B cell (primary cell): ENCODE results near the gene CACNG7. TPM values are rescaled to one million over a fixed set of nuclear protein-coding genes. Genes with fewer than 3 reads are reported as not detected.

ENCODE experiments used
- ATAC-seq: fragments of 200-7000 bp; cut with Tn5 transposase; one replicate; pipeline ENCODE4 v1.10.0; 2021; ENCODE audit warnings: low read depth, mild to moderate bottlenecking, moderate number of reproducible peaks, moderate library complexity
- CTCF ChIA-PET: fragments of 350-600 bp; sonication (Branson Sonifier 250); formaldehyde crosslinking; loops from one replicate; lab custom pipeline; 2021; ENCODE audit warnings: antibody characterized with exemption, inconsistent platforms; lab: Charles Lee
- POLR2A ChIA-PET: fragments of 350-600 bp; sonication (Branson Sonifier 250); formaldehyde crosslinking; loops from one replicate; lab custom pipeline; 2021; ENCODE audit warnings: antibody characterized with exemption; lab: Charles Lee
- DNase-seq: peaks from one replicate; pipeline ENCODE4 v3.0.0; 2013
- H2AFZ ChIP-seq: 2 replicates; pipeline ENCODE4 v1.6.1; 2012; ENCODE audit warnings: mild to moderate bottlenecking, low read depth, low read length; ENCODE audit not compliant: insufficient read depth, poor library complexity, severe bottlenecking
- H3K27ac ChIP-seq, 2 donors: 1 replicate in 1 of 2; 2 replicates in 1 of 2; pipeline ENCODE4 v1.5.1; 2012 to 2013; ENCODE audit warnings: low read length in 2 of 2, mild to moderate bottlenecking in 2 of 2, moderate library complexity in 1 of 2
- H3K27me3 ChIP-seq, 4 experiments: fragments of 200-600 bp in 1 of 4; sonication (generic) in 1 of 4; replicated peaks in 1 of 4; 1 replicate in 2 of 4; 2 replicates in 2 of 4; pipeline versions ENCODE4 v1.6.1 to v1.7.0; 2013 to 2016; ENCODE audit warnings: low read length in 3 of 4, mild to moderate bottlenecking in 2 of 4, mixed read lengths in 1 of 4, moderate library complexity in 1 of 4; ENCODE audit not compliant: insufficient read depth in 4 of 4, control insufficient read depth in 3 of 4; ENCODE audit errors: control extremely low read depth in 1 of 4
- H3K36me3 ChIP-seq, 2 experiments: replicated peaks in 1 of 2; 1 replicate in 1 of 2; 2 replicates in 1 of 2; pipeline versions ENCODE4 v1.6.1 to v1.7.1; 2013; ENCODE audit warnings: low read length in 1 of 2; ENCODE audit not compliant: insufficient read depth in 2 of 2, control insufficient read depth in 1 of 2; ENCODE audit errors: control extremely low read depth in 1 of 2, extremely low read depth in 1 of 2
- H3K4me1 ChIP-seq, 2 donors: fragments of 200-600 bp in 1 of 2; sonication (generic) in 1 of 2; 1 replicate in 1 of 2; 2 replicates in 1 of 2; pipeline versions ENCODE4 v1.5.1 to v1.6.1; 2013 to 2017; ENCODE audit warnings: low read length in 2 of 2; ENCODE audit not compliant: control insufficient read depth in 2 of 2, insufficient read depth in 2 of 2
- H3K4me2 ChIP-seq: replicated peaks from 2 replicates; pipeline ENCODE3; 2012; ENCODE audit warnings: mild to moderate bottlenecking, low read depth, low read length; ENCODE audit not compliant: poor library complexity, severe bottlenecking
- H3K4me3 ChIP-seq, 5 experiments: fragments of 200-600 bp in 1 of 5; sonication (generic) in 1 of 5; 1 replicate in 3 of 5; 2 replicates in 2 of 5; pipeline versions ENCODE4 v1.5.1 to v1.7.0; 2011 to 2016; ENCODE audit warnings: low read length in 4 of 5, mild to moderate bottlenecking in 4 of 5, low read depth in 2 of 5, control low read depth in 1 of 5, moderate library complexity in 1 of 5; ENCODE audit not compliant: insufficient read depth in 1 of 5; ENCODE audit errors: control extremely low read depth in 1 of 5, extremely low read depth in 1 of 5
- H3K79me2 ChIP-seq: fragments of 200-600 bp; sonication (generic); one replicate; pipeline ENCODE4 v1.6.0; 2016; ENCODE audit warnings: low read length; ENCODE audit not compliant: control insufficient read depth, insufficient read depth
- H3K9ac ChIP-seq: fragments of 200-600 bp; sonication (generic); 2 replicates; pipeline ENCODE4 v1.6.1; 2017; ENCODE audit warnings: mild to moderate bottlenecking, low read length, moderate library complexity
- H3K9me3 ChIP-seq, 3 donors: one replicate each; pipeline versions ENCODE4 v1.6.1 to v1.7.1; 2013; ENCODE audit warnings: low read length in 2 of 3; ENCODE audit not compliant: control insufficient read depth in 2 of 3, insufficient read depth in 1 of 3; ENCODE audit errors: control extremely low read depth in 1 of 3
- H4K20me1 ChIP-seq: 2 replicates; pipeline ENCODE4 v1.6.0; 2012; ENCODE audit warnings: mild to moderate bottlenecking, low read length; ENCODE audit not compliant: insufficient read depth, control insufficient read depth, poor library complexity, severe bottlenecking
- H3K27ac Mint-ChIP-seq: one replicate; pipeline ENCODE4 v1.8.0; 2021; ENCODE audit warnings: mixed read lengths
- H3K27me3 Mint-ChIP-seq: one replicate; pipeline ENCODE4 v1.8.0; 2021; ENCODE audit warnings: mixed read lengths
- H3K4me1 Mint-ChIP-seq: one replicate; pipeline ENCODE4 v1.8.0; 2021; ENCODE audit warnings: mixed read lengths
- H3K4me3 Mint-ChIP-seq: one replicate; pipeline ENCODE4 v1.8.0; 2021; ENCODE audit warnings: mixed read lengths
- H3K9me3 Mint-ChIP-seq: one replicate; pipeline ENCODE4 v1.8.0; 2022; ENCODE audit warnings: mixed read lengths; ENCODE audit not compliant: insufficient read depth
- EZH2 ChIP-seq: IDR thresholded peaks from 2 replicates; pipeline ENCODE4 v1.6.1; 2012; ENCODE audit warnings: borderline replicate concordance, low read depth, mild to moderate bottlenecking, moderate library complexity, low read length; ENCODE audit not compliant: insufficient read depth, poor library complexity, severe bottlenecking
- WGBS: methylation state at CpG from one replicate; pipeline ENCODE4 v1.1.5; 2013; ENCODE audit warnings: missing lambda C conversion rate; ENCODE audit not compliant: insufficient coverage; 5-methylcytosine and 5-hydroxymethylcytosine counted together
- intact Hi-C: fragments of 100-400 bp; cut with micrococcal nuclease; formaldehyde crosslinking; loops from one replicate; pipeline ENCODE4 v1.10.0; 2022
- polyA plus RNA-seq: library from polyadenylated mRNA; depleted of rRNA; stranded (reverse); fragments of >200 nt; gene quantifications from 2 replicates; pipeline ENCODE4 v1.2.3, GENCODE V29; 2012
- total RNA-seq, 2 donors: library from RNA; stranded (reverse); fragments of 120-200 nt in 1 of 2; gene quantifications; 1 replicate in 1 of 2; 2 replicates in 1 of 2; pipeline versions ENCODE4 v1.2.3 to v1.2.4, GENCODE V29; 2013 to 2022
- TF ChIP-seq, protein P1 (sequence below): fragments of 200-600 bp; IDR thresholded peaks from one replicate; pipeline ENCODE4 v1.8.0; 2022; ENCODE audit warnings: antibody characterized with exemption, mild to moderate bottlenecking

The CACNG7 gene
- total and polyA plus RNA-seq, 2 donors (not counting 1 experiment from before 2014, with no cell fraction given): not detected

GRCh38 chr19:53883741-53884140 is 25.3 kb upstream of the CACNG7 start:
- peaks cover 25% of the 10 kb centered on the region for H3K27me3 Mint-ChIP-seq
- H3K27ac Mint-ChIP-seq: no peak overlapping the region
- DNase-seq (no peak), ATAC-seq (no peak)
- intact Hi-C loops: loop anchor here (5.0 kb wide), 1 partner anchor 41 kb away; no protein-coding TSS in a partner anchor
- H3K27me3 ChIP-seq: peaks cover 0 to 59% (median 43%) of the 10 kb centered on the region in 4 experiments
- ChIA-PET POLR2A (no interaction called here), CTCF (interaction anchor here (1.4 to 1.7 kb wide), 2 partner anchors 11 to 459 kb away, joined by 3 to 7 read pairs; no protein-coding TSS in a partner anchor)
- H3K27ac ChIP-seq: no peak overlapping the region
- peaks cover 18% of the 10 kb centered on the region for H3K4me1 Mint-ChIP-seq
- no peak for TF ChIP-seq EZH2
- TF ChIP-seq, protein P1, sequence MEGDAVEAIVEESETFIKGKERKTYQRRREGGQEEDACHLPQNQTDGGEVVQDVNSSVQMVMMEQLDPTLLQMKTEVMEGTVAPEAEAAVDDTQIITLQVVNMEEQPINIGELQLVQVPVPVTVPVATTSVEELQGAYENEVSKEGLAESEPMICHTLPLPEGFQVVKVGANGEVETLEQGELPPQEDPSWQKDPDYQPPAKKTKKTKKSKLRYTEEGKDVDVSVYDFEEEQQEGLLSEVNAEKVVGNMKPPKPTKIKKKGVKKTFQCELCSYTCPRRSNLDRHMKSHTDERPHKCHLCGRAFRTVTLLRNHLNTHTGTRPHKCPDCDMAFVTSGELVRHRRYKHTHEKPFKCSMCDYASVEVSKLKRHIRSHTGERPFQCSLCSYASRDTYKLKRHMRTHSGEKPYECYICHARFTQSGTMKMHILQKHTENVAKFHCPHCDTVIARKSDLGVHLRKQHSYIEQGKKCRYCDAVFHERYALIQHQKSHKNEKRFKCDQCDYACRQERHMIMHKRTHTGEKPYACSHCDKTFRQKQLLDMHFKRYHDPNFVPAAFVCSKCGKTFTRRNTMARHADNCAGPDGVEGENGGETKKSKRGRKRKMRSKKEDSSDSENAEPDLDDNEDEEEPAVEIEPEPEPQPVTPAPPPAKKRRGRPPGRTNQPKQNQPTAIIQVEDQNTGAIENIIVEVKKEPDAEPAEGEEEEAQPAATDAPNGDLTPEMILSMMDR: no peak
- peaks cover 40 to 56% of the 10 kb centered on the region in 2 donors for H3K4me1 ChIP-seq
- 31% methylated on average over 11 of the region's 11 CpGs for WGBS
- H3K4me2 ChIP-seq: peak overlapping the region; percentile 86
- H3K4me3 ChIP-seq: no peak overlapping the region
- no peak overlapping the region for H3K9ac ChIP-seq
- no peak overlapping the region for H2AFZ ChIP-seq
- H3K4me3 Mint-ChIP-seq: peak overlapping the region; percentile 38
- H3K79me2 ChIP-seq: no peaks in the 10 kb centered on the region
- H3K36me3 ChIP-seq: no peaks in the 10 kb centered on the region
- no peaks in the 10 kb centered on the region for H4K20me1 ChIP-seq
- H3K9me3 Mint-ChIP-seq: no peaks in the 10 kb centered on the region
- H3K9me3 ChIP-seq: peaks cover 0 to 15% (median 0%) of the 10 kb centered on the region in 3 donors

GRCh38 chr19:53884256-53884655 is 24.8 kb upstream of the CACNG7 start:
- POLR2A ChIA-PET: no interaction called here
- Mint-ChIP-seq H3K27ac (no peak overlapping the region), H3K9me3 (no peaks in the 10 kb centered on the region), H3K4me1 (peaks cover 13% of the 10 kb centered on the region), H3K27me3 (peaks cover 21% of the 10 kb centered on the region), H3K4me3 (no peak overlapping the region)
- intact Hi-C loops: loop anchor here (5.0 kb wide), 1 partner anchor 42 kb away; no protein-coding TSS in a partner anchor
- Histone ChIP-seq H3K36me3 (no peaks in the 10 kb centered on the region), H2AFZ (no peak overlapping the region), H4K20me1 (no peaks in the 10 kb centered on the region), H3K4me2 (no peak overlapping the region), H3K9ac (no peak overlapping the region), H3K27ac (no peak overlapping the region), H3K27me3 (peaks cover 0 to 53% (median 40%) of the 10 kb centered on the region in 4 experiments), H3K4me3 (no peak overlapping the region), H3K4me1 (peaks cover 35 to 51% of the 10 kb centered on the region in 2 donors), H3K9me3 (peaks cover 0 to 10% (median 0%) of the 10 kb centered on the region in 3 donors), H3K79me2 (no peaks in the 10 kb centered on the region)
- TF ChIP-seq, protein P1: no peak
- TF ChIP-seq EZH2: no peak
- 59% methylated on average over 7 of the region's 12 CpGs for WGBS
- ATAC-seq (no peak), DNase-seq (no peak)
- CTCF ChIA-PET: interaction anchor here (1.4 to 1.7 kb wide), 2 partner anchors 12 to 459 kb away, joined by 3 to 7 read pairs; no protein-coding TSS in a partner anchor
